Measurements from ENCODE around the gene MAGEB2. TPM values are rescaled to one million over a fixed set of nuclear protein-coding genes. Genes with fewer than 3 reads are reported as not detected.

Gene MAGEB2
- total RNA-seq, 1 donor from 2014 or later: not detected

DNA sequence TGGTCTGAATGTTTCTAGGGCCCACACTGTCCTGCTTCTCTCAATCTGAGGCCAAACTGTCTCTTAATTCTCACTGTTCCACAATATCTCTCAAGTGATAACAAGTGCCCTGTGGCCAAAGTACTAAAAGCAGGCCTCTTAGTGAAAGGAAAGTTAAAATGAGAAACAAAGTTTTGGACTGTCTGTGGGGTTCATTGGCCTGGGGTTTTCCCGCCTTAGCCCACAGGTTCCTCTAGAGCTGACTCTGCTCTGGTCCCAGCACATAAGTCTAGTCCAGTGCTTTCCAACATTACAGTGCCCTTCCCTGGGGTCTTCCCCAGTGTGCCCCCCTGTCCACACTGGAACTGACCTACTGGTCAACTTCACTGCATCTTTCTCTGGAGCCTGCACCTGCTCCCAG is 37.9 kb downstream of the MAGEB2 start:
- TF ChIP-seq, protein P1, sequence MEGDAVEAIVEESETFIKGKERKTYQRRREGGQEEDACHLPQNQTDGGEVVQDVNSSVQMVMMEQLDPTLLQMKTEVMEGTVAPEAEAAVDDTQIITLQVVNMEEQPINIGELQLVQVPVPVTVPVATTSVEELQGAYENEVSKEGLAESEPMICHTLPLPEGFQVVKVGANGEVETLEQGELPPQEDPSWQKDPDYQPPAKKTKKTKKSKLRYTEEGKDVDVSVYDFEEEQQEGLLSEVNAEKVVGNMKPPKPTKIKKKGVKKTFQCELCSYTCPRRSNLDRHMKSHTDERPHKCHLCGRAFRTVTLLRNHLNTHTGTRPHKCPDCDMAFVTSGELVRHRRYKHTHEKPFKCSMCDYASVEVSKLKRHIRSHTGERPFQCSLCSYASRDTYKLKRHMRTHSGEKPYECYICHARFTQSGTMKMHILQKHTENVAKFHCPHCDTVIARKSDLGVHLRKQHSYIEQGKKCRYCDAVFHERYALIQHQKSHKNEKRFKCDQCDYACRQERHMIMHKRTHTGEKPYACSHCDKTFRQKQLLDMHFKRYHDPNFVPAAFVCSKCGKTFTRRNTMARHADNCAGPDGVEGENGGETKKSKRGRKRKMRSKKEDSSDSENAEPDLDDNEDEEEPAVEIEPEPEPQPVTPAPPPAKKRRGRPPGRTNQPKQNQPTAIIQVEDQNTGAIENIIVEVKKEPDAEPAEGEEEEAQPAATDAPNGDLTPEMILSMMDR (IDR thresholded peaks at IDR 0.05; ENCODE audit: unreplicated experiment): no peak
- no peak overlapping the region for H3K4me3 Mint-ChIP-seq
- no peak overlapping the region for H3K27ac Mint-ChIP-seq
- DNase-seq (ENCODE audit: low spot score in 2 of 2, unreplicated experiment in 2 of 2): no peak
- no peaks in the 10 kb centered on the region for H3K4me1 Mint-ChIP-seq
- peaks cover 25% of the 10 kb centered on the region for H3K9me3 Mint-ChIP-seq
- H3K36me3 Mint-ChIP-seq: no peaks in the 10 kb centered on the region
- no peaks in the 10 kb centered on the region for H3K27me3 Mint-ChIP-seq (ENCODE audit: low read depth)

DNA sequence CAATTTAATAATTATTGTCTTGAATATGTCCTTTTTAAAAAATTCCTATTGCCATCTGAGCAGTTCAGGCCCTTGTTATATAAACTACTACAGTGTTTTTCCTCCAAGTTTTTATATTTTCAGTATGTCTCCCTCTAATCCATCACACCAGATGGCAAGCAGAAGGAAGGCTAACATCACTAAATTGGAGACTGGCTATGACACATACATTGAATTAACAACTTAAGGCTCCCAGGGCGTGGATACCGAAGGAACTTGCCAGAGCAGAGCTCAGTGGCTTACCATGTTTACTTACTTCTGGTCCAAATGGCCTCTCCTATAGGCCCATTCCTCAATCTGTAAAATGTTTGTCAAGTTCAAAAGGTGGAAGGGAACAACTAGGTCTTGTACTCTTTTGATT is 44.6 kb downstream of the MAGEB2 start:
- Mint-ChIP-seq H3K27me3 (ENCODE audit: low read depth) (no peaks in the 10 kb centered on the region), H3K36me3 (no peaks in the 10 kb centered on the region), H3K9me3 (peaks cover 17% of the 10 kb centered on the region), H3K4me1 (peaks cover 2% of the 10 kb centered on the region), H3K27ac (no peak overlapping the region), H3K4me3 (no peak overlapping the region)
- DNase-seq (ENCODE audit: low spot score in 2 of 2, unreplicated experiment in 2 of 2): no peak
- TF ChIP-seq, protein P1 (IDR thresholded peaks at IDR 0.05; ENCODE audit: unreplicated experiment): no peak

DNA sequence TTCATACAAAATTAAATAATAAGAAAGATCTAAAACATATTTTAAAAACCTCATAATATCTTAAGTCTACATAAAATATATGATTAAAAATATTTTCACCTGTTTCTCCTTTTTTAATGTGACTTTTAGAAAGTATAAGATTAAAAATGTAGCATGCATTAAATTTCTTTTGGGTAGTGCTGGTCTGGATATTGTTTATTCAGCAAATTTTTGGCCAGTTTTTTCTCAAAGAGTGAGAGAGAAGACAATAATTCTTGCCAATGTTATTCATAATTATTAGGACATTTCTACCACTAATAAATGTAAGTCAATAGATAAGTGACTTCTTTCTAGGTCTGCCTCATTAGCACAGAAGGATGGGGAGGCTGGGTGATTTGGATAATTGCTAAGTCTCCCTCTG is 45.6 kb downstream of the MAGEB2 start:
- DNase-seq (ENCODE audit: low spot score in 2 of 2, unreplicated experiment in 2 of 2): no peak
- no peaks in the 10 kb centered on the region for H3K36me3 Mint-ChIP-seq
- no peak overlapping the region for H3K27ac Mint-ChIP-seq

DNA sequence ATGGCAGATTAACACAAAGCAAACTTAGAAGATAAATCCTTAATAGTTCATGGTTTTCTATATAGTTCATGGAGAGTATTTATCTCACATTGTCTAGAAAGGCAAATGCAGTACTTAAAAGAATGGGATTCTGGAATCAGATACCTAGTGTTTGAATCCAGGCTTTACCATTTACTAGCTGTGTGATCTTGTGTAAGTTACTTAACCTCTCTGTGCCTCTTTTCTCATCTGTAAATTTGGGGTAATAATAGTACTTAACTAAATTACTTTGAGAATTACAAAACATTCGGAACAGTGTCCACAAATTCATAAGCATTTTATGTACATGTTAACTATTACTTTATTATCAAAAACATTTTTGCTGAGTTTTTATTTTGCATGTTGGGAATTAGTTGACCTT is 47.4 kb downstream of the MAGEB2 start:
- TF ChIP-seq, protein P1 (IDR thresholded peaks at IDR 0.05; ENCODE audit: unreplicated experiment): no peak
- Mint-ChIP-seq H3K27ac (no peak overlapping the region), H3K4me3 (no peak overlapping the region), H3K27me3 (ENCODE audit: low read depth) (no peaks in the 10 kb centered on the region), H3K9me3 (peaks cover 7% of the 10 kb centered on the region), H3K36me3 (no peaks in the 10 kb centered on the region), H3K4me1 (peaks cover 2% of the 10 kb centered on the region)
- DNase-seq (ENCODE audit: low spot score in 2 of 2, unreplicated experiment in 2 of 2): no peak

More for the DNA sequence above, 45.6 kb downstream of the MAGEB2 start:
- peaks cover 10% of the 10 kb centered on the region for H3K9me3 Mint-ChIP-seq
- peaks cover 2% of the 10 kb centered on the region for H3K4me1 Mint-ChIP-seq
- H3K4me3 Mint-ChIP-seq: no peak overlapping the region
- no peaks in the 10 kb centered on the region for H3K27me3 Mint-ChIP-seq (ENCODE audit: low read depth)
- TF ChIP-seq, protein P1 (IDR thresholded peaks at IDR 0.05; ENCODE audit: unreplicated experiment): no peak

Other genes with a start within 250 kb of the MAGEB2 start
- 0.09 to 0.31 TPM (median 0.27 TPM) in 3 replicates for gene MAGEB3, start 15.1 kb downstream of the MAGEB2 start, total RNA-seq
- not detected in 3 replicates for gene MAGEB4, start 26.4 kb downstream of the MAGEB2 start, total RNA-seq
- not detected in 3 replicates for gene MAGEB1, start 31.6 kb downstream of the MAGEB2 start, total RNA-seq
- gene NR0B1, start 93.8 kb downstream of the MAGEB2 start, total RNA-seq: 1.2 to 1.8 TPM (median 1.3 TPM) in 3 replicates

All from mesothelial cell of epicardium (in vitro differentiated cells).